Activated CD8-positive, alpha-beta T cell treated with anti-CD3 and anti-CD28 coated beads, Interleukin-2, amount 10 ng/mL, durations not matched to agents 7 days and 5 days (primary cell): ENCODE results near the gene SRPX2. TPM values are rescaled to one million over a fixed set of nuclear protein-coding genes. Genes with fewer than 3 reads are reported as not detected.
"Not testable (repeated sequence)": the region's sequence is repeated elsewhere in the genome, so short reads cannot be mapped to it uniquely, and the experiment has no call there.

ENCODE experiments used
- ATAC-seq: fragments of 150-1000 bp; cut with Tn5 transposase; one replicate; pipeline ENCODE4 v1.10.0; 2021; ENCODE audit warnings: moderate library complexity
- CTCF ChIA-PET: fragments of 350-600 bp; sonication (Branson Sonifier 250); formaldehyde crosslinking; loops from one replicate; lab custom pipeline; 2021; ENCODE audit warnings: antibody characterized with exemption; lab: Charles Lee
- POLR2A ChIA-PET: fragments of 350-600 bp; sonication (Branson Sonifier 250); formaldehyde crosslinking; loops from one replicate; lab custom pipeline; 2021; ENCODE audit warnings: antibody characterized with exemption; lab: Charles Lee
- DNase-seq: peaks from one replicate; pipeline ENCODE4 v3.0.0-alpha.2; 2020
- H3K27ac Mint-ChIP-seq: one replicate; pipeline ENCODE4 v1.8.0; 2021; ENCODE audit warnings: mild to moderate bottlenecking, mixed read lengths
- H3K27me3 Mint-ChIP-seq: one replicate; pipeline ENCODE4 v1.8.0; 2021; ENCODE audit warnings: low read depth, mixed read lengths
- H3K36me3 Mint-ChIP-seq: one replicate; pipeline ENCODE4 v1.8.0; 2021; ENCODE audit warnings: low read depth, mixed read lengths
- H3K4me1 Mint-ChIP-seq: one replicate; pipeline ENCODE4 v1.8.0; 2021; ENCODE audit warnings: low read depth, mixed read lengths
- H3K4me3 Mint-ChIP-seq: one replicate; pipeline ENCODE4 v1.8.0; 2021; ENCODE audit warnings: mild to moderate bottlenecking, mixed read lengths
- H3K9me3 Mint-ChIP-seq: one replicate; pipeline ENCODE4 v1.8.0; 2022; ENCODE audit warnings: mixed read lengths; ENCODE audit not compliant: insufficient read depth
- total RNA-seq, 2 experiments: library from RNA; stranded (reverse); gene quantifications; one replicate each; pipeline ENCODE4 v1.2.3, GENCODE V29; 2021

Gene SRPX2
- total RNA-seq, 2 experiments from 2014 or later, result not detected

- no peak overlapping the region for H3K27ac Mint-ChIP-seq
- no peaks in the 10 kb centered on the region for H3K4me1 Mint-ChIP-seq
- CTCF ChIA-PET, result interaction anchor here (0.8 kb wide), 1 partner anchor 58 kb away, joined by 3 read pairs; no protein-coding TSS in a partner anchor
- H3K27me3 Mint-ChIP-seq, result peaks cover 14% of the 10 kb centered on the region
- ATAC-seq, result no peak
- H3K36me3 Mint-ChIP-seq, result no peaks in the 10 kb centered on the region
- H3K9me3 Mint-ChIP-seq, result no peaks in the 10 kb centered on the region
- no peak overlapping the region for H3K4me3 Mint-ChIP-seq
- POLR2A ChIA-PET, result no interaction called here
- no peak for DNase-seq
These were observed 66.8 kb downstream of the SRPX2 start for GRCh38 chrX:100710816-100711215.

- no peaks in the 10 kb centered on the region for H3K36me3 Mint-ChIP-seq
- H3K27ac Mint-ChIP-seq, result no peak overlapping the region
- CTCF ChIA-PET, result no interaction called here
- H3K9me3 Mint-ChIP-seq, result no peaks in the 10 kb centered on the region
- H3K4me1 Mint-ChIP-seq, result no peaks in the 10 kb centered on the region
- DNase-seq (no peak), ATAC-seq (no peak)
- no peak overlapping the region for H3K4me3 Mint-ChIP-seq
- H3K27me3 Mint-ChIP-seq, result peaks cover 3% of the 10 kb centered on the region
- POLR2A ChIA-PET, result no interaction called here
These were observed 73.4 kb downstream of the SRPX2 start for GRCh38 chrX:100717363-100717762.

- no peak for ATAC-seq
- Mint-ChIP-seq H3K4me1 (no peaks in the 10 kb centered on the region), H3K4me3 (no peak overlapping the region), H3K9me3 (no peaks in the 10 kb centered on the region), H3K27me3 (peaks cover 3% of the 10 kb centered on the region), H3K27ac (no peak overlapping the region), H3K36me3 (no peaks in the 10 kb centered on the region)
- no peak for DNase-seq
- ChIA-PET CTCF (no interaction called here), POLR2A (no interaction called here)
These were observed 75.1 kb downstream of the SRPX2 start for GRCh38 chrX:100719139-100719538.

DNA sequence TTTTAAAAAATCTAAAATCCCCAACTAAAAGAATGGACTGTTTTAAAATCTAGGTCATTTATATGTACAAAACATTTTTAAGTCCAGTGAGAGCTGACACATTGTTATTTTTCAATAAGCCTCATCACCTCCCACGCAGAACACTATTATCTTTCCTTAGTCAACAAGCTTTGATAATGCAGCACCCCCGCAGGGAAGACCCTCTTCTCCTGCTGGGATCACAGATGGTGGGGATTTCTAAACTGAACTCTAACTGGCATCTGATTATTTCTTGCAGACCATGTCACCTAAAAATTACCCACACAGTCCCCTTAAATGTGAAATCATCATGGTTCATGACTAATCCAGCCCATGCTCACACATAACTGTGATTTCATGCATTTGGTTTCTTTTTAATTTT lies 76.3 kb downstream of the SRPX2 start:
- POLR2A ChIA-PET, result no interaction called here
- DNase-seq (no peak), ATAC-seq (no peak)
- H3K9me3 Mint-ChIP-seq, result no peaks in the 10 kb centered on the region
- no peak overlapping the region for H3K4me3 Mint-ChIP-seq
- H3K27ac Mint-ChIP-seq, result no peak overlapping the region
- peaks cover 3% of the 10 kb centered on the region for H3K27me3 Mint-ChIP-seq
- CTCF ChIA-PET, result no interaction called here
- H3K4me1 Mint-ChIP-seq, result no peaks in the 10 kb centered on the region
- no peaks in the 10 kb centered on the region for H3K36me3 Mint-ChIP-seq

GRCh38 chrX:100721328-100721727 lies 77.3 kb downstream of the SRPX2 start:
- CTCF ChIA-PET, result no interaction called here
- peaks cover 3% of the 10 kb centered on the region for H3K27me3 Mint-ChIP-seq
- no peak overlapping the region for H3K27ac Mint-ChIP-seq
- no peak for ATAC-seq
- H3K36me3 Mint-ChIP-seq, result no peaks in the 10 kb centered on the region
- no peak for DNase-seq
- no peaks in the 10 kb centered on the region for H3K9me3 Mint-ChIP-seq
- H3K4me3 Mint-ChIP-seq, result no peak overlapping the region
- no peaks in the 10 kb centered on the region for H3K4me1 Mint-ChIP-seq
- POLR2A ChIA-PET, result interaction anchor here (0.6 kb wide), 1 partner anchor 79 kb away, joined by 4 read pairs; no protein-coding TSS in a partner anchor

DNA sequence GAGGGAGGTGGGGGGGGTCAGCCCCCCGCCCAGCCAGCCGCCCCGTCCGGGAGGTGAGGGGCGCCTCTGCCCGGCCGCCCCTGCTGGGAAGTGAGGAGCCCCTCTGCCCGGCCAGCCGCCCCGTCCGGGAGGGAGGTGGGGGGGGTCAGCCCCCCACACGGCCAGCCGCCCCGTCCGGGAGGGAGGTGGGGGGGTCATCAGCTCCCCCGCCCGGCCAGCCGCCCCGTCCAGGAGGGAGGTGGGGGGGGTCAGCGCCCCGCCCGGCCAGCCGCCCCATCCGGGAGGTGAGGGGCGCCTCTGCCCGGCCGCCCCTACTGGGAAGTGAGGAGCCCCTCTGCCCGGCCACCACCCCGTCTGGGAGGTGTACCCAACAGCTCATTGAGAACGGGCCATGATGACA lies 80.0 kb downstream of the SRPX2 start:
- H3K9me3 Mint-ChIP-seq, ATAC-seq, POLR2A ChIA-PET, H3K27ac Mint-ChIP-seq, H3K4me3 Mint-ChIP-seq, H3K36me3 Mint-ChIP-seq, H3K27me3 Mint-ChIP-seq, H3K4me1 Mint-ChIP-seq, DNase-seq, CTCF ChIA-PET: not testable (repeated sequence)

Other genes with a start within 250 kb of the SRPX2 start
- gene PCDH19, start 233.9 kb upstream of the SRPX2 start, total RNA-seq, result not detected
- gene TNMD, start 59.3 kb upstream of the SRPX2 start, total RNA-seq, result not detected
- not detected for gene TSPAN6, start 7.4 kb upstream of the SRPX2 start, total RNA-seq
- not detected for gene SYTL4, start 87.9 kb downstream of the SRPX2 start, total RNA-seq
- gene CSTF2, start 176.2 kb downstream of the SRPX2 start, total RNA-seq, result 10 to 100 TPM; 34.2 to 35.5 TPM
- not detected for gene NOX1, start 230.2 kb downstream of the SRPX2 start, total RNA-seq